B cell (primary cell): ENCODE data around the gene UQCRH. TPM values are rescaled to one million over a fixed set of nuclear protein-coding genes. Genes with fewer than 3 reads are reported as not detected.

Experiments
- ATAC-seq: fragments of 200-7000 bp; cut with Tn5 transposase; one replicate; pipeline ENCODE4 v1.10.0; 2021; ENCODE audit warnings: low read depth, mild to moderate bottlenecking, moderate number of reproducible peaks, moderate library complexity
- CTCF ChIA-PET: fragments of 350-600 bp; sonication (Branson Sonifier 250); formaldehyde crosslinking; loops from one replicate; lab custom pipeline; 2021; ENCODE audit warnings: antibody characterized with exemption, inconsistent platforms; lab: Charles Lee
- POLR2A ChIA-PET: fragments of 350-600 bp; sonication (Branson Sonifier 250); formaldehyde crosslinking; loops from one replicate; lab custom pipeline; 2021; ENCODE audit warnings: antibody characterized with exemption; lab: Charles Lee
- DNase-seq: peaks from one replicate; pipeline ENCODE4 v3.0.0; 2013
- H2AFZ ChIP-seq: 2 replicates; pipeline ENCODE4 v1.6.1; 2012; ENCODE audit warnings: mild to moderate bottlenecking, low read depth, low read length; ENCODE audit not compliant: insufficient read depth, poor library complexity, severe bottlenecking
- H3K27ac ChIP-seq, 2 donors: 1 replicate in 1 of 2; 2 replicates in 1 of 2; pipeline ENCODE4 v1.5.1; 2012 to 2013; ENCODE audit warnings: low read length in 2 of 2, mild to moderate bottlenecking in 2 of 2, moderate library complexity in 1 of 2
- H3K27me3 ChIP-seq, 4 experiments: fragments of 200-600 bp in 1 of 4; sonication (generic) in 1 of 4; replicated peaks in 1 of 4; 1 replicate in 2 of 4; 2 replicates in 2 of 4; pipeline versions ENCODE4 v1.6.1 to v1.7.0; 2013 to 2016; ENCODE audit warnings: low read length in 3 of 4, mild to moderate bottlenecking in 2 of 4, mixed read lengths in 1 of 4, moderate library complexity in 1 of 4; ENCODE audit not compliant: insufficient read depth in 4 of 4, control insufficient read depth in 3 of 4; ENCODE audit errors: control extremely low read depth in 1 of 4
- H3K36me3 ChIP-seq, 2 experiments: replicated peaks in 1 of 2; 1 replicate in 1 of 2; 2 replicates in 1 of 2; pipeline versions ENCODE4 v1.6.1 to v1.7.1; 2013; ENCODE audit warnings: low read length in 1 of 2; ENCODE audit not compliant: insufficient read depth in 2 of 2, control insufficient read depth in 1 of 2; ENCODE audit errors: control extremely low read depth in 1 of 2, extremely low read depth in 1 of 2
- H3K4me1 ChIP-seq, 2 donors: fragments of 200-600 bp in 1 of 2; sonication (generic) in 1 of 2; 1 replicate in 1 of 2; 2 replicates in 1 of 2; pipeline versions ENCODE4 v1.5.1 to v1.6.1; 2013 to 2017; ENCODE audit warnings: low read length in 2 of 2; ENCODE audit not compliant: control insufficient read depth in 2 of 2, insufficient read depth in 2 of 2
- H3K4me2 ChIP-seq: replicated peaks from 2 replicates; pipeline ENCODE3; 2012; ENCODE audit warnings: mild to moderate bottlenecking, low read depth, low read length; ENCODE audit not compliant: poor library complexity, severe bottlenecking
- H3K4me3 ChIP-seq, 5 experiments: fragments of 200-600 bp in 1 of 5; sonication (generic) in 1 of 5; 1 replicate in 3 of 5; 2 replicates in 2 of 5; pipeline versions ENCODE4 v1.5.1 to v1.7.0; 2011 to 2016; ENCODE audit warnings: low read length in 4 of 5, mild to moderate bottlenecking in 4 of 5, low read depth in 2 of 5, control low read depth in 1 of 5, moderate library complexity in 1 of 5; ENCODE audit not compliant: insufficient read depth in 1 of 5; ENCODE audit errors: control extremely low read depth in 1 of 5, extremely low read depth in 1 of 5
- H3K79me2 ChIP-seq: fragments of 200-600 bp; sonication (generic); one replicate; pipeline ENCODE4 v1.6.0; 2016; ENCODE audit warnings: low read length; ENCODE audit not compliant: control insufficient read depth, insufficient read depth
- H3K9ac ChIP-seq: fragments of 200-600 bp; sonication (generic); 2 replicates; pipeline ENCODE4 v1.6.1; 2017; ENCODE audit warnings: mild to moderate bottlenecking, low read length, moderate library complexity
- H3K9me3 ChIP-seq, 3 donors: one replicate each; pipeline versions ENCODE4 v1.6.1 to v1.7.1; 2013; ENCODE audit warnings: low read length in 2 of 3; ENCODE audit not compliant: control insufficient read depth in 2 of 3, insufficient read depth in 1 of 3; ENCODE audit errors: control extremely low read depth in 1 of 3
- H4K20me1 ChIP-seq: 2 replicates; pipeline ENCODE4 v1.6.0; 2012; ENCODE audit warnings: mild to moderate bottlenecking, low read length; ENCODE audit not compliant: insufficient read depth, control insufficient read depth, poor library complexity, severe bottlenecking
- H3K27ac Mint-ChIP-seq: one replicate; pipeline ENCODE4 v1.8.0; 2021; ENCODE audit warnings: mixed read lengths
- H3K27me3 Mint-ChIP-seq: one replicate; pipeline ENCODE4 v1.8.0; 2021; ENCODE audit warnings: mixed read lengths
- H3K4me1 Mint-ChIP-seq: one replicate; pipeline ENCODE4 v1.8.0; 2021; ENCODE audit warnings: mixed read lengths
- H3K4me3 Mint-ChIP-seq: one replicate; pipeline ENCODE4 v1.8.0; 2021; ENCODE audit warnings: mixed read lengths
- H3K9me3 Mint-ChIP-seq: one replicate; pipeline ENCODE4 v1.8.0; 2022; ENCODE audit warnings: mixed read lengths; ENCODE audit not compliant: insufficient read depth
- EZH2 ChIP-seq: IDR thresholded peaks from 2 replicates; pipeline ENCODE4 v1.6.1; 2012; ENCODE audit warnings: borderline replicate concordance, low read depth, mild to moderate bottlenecking, moderate library complexity, low read length; ENCODE audit not compliant: insufficient read depth, poor library complexity, severe bottlenecking
- WGBS: methylation state at CpG from one replicate; pipeline ENCODE4 v1.1.5; 2013; ENCODE audit warnings: missing lambda C conversion rate; ENCODE audit not compliant: insufficient coverage; 5-methylcytosine and 5-hydroxymethylcytosine counted together
- intact Hi-C: fragments of 100-400 bp; cut with micrococcal nuclease; formaldehyde crosslinking; loops from one replicate; pipeline ENCODE4 v1.10.0; 2022
- polyA plus RNA-seq: library from polyadenylated mRNA; depleted of rRNA; stranded (reverse); fragments of >200 nt; gene quantifications from 2 replicates; pipeline ENCODE4 v1.2.3, GENCODE V29; 2012
- total RNA-seq, 2 donors: library from RNA; stranded (reverse); fragments of 120-200 nt in 1 of 2; gene quantifications; 1 replicate in 1 of 2; 2 replicates in 1 of 2; pipeline versions ENCODE4 v1.2.3 to v1.2.4, GENCODE V29; 2013 to 2022
- TF ChIP-seq, protein P1 (sequence below): fragments of 200-600 bp; IDR thresholded peaks from one replicate; pipeline ENCODE4 v1.8.0; 2022; ENCODE audit warnings: antibody characterized with exemption, mild to moderate bottlenecking

Gene UQCRH
- total and polyA plus RNA-seq, 2 donors (not counting 1 experiment from before 2014, with no cell fraction given) = 146 to 310 TPM

DNA sequence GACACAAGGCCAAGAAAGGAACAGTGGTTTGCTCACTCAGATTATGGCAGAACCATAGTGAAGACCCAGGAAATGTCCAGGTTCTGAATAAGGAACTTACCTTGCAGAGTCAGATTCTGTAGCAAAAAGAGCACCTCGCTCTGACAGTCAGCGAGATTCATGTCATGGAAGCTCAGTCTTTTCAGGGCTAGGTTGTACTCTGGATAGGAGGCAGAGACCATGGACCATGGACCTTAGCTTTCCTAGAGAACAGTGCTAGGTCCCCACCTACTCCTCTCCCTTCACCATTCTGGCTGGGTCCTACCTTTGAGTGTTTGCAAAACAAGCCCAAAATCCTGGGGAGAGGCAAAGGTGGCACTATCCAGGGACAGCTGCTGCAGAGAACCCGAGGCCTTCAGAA is 23.4 kb upstream of the UQCRH start:
- Histone ChIP-seq H3K9me3 (no peaks in the 10 kb centered on the region), H3K4me1 (no peaks in the 10 kb centered on the region), H3K4me3 (no peak overlapping the region), H3K79me2 (no peaks in the 10 kb centered on the region), H3K9ac (no peak overlapping the region), H3K36me3 (peaks cover 4 to 35% of the 10 kb centered on the region in 2 experiments), H2AFZ (no peak overlapping the region), H3K4me2 (no peak overlapping the region), H4K20me1 (no peaks in the 10 kb centered on the region), H3K27me3 (no peaks in the 10 kb centered on the region), H3K27ac (no peak overlapping the region)
- CTCF ChIA-PET = no interaction called here
- Mint-ChIP-seq H3K27ac (no peak overlapping the region), H3K4me1 (no peaks in the 10 kb centered on the region), H3K27me3 (no peaks in the 10 kb centered on the region), H3K4me3 (no peak overlapping the region), H3K9me3 (no peaks in the 10 kb centered on the region)
- ATAC-seq = no peak
- WGBS = 93% methylated on average over 3 of the region's 3 CpGs
- POLR2A ChIA-PET = no interaction called here
- DNase-seq = no peak
- TF ChIP-seq EZH2 = no peak
- TF ChIP-seq, protein P1, sequence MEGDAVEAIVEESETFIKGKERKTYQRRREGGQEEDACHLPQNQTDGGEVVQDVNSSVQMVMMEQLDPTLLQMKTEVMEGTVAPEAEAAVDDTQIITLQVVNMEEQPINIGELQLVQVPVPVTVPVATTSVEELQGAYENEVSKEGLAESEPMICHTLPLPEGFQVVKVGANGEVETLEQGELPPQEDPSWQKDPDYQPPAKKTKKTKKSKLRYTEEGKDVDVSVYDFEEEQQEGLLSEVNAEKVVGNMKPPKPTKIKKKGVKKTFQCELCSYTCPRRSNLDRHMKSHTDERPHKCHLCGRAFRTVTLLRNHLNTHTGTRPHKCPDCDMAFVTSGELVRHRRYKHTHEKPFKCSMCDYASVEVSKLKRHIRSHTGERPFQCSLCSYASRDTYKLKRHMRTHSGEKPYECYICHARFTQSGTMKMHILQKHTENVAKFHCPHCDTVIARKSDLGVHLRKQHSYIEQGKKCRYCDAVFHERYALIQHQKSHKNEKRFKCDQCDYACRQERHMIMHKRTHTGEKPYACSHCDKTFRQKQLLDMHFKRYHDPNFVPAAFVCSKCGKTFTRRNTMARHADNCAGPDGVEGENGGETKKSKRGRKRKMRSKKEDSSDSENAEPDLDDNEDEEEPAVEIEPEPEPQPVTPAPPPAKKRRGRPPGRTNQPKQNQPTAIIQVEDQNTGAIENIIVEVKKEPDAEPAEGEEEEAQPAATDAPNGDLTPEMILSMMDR = no peak
- intact Hi-C loops = no loop called here

DNA sequence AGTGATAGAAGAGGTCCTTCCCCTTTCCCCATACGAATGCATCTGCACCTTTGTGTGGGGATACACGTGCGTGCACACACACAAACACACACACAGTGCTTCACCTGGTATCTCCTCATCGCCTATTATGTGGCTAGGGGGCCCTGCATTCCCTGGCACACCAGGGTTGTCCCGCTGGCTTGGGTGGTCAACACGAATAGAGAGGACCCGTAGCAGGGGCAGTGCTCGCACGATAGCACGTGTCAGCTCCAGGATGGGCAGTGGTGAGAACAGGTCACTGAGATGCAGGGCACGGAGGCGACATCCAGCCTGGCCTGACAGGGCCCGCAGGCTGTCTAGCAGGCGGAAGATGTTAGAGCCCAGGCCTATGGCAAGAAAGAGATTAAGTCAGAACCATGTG is 22.5 kb upstream of the UQCRH start:
- Mint-ChIP-seq H3K27ac (no peak overlapping the region), H3K9me3 (no peaks in the 10 kb centered on the region), H3K4me3 (no peak overlapping the region), H3K4me1 (no peaks in the 10 kb centered on the region), H3K27me3 (no peaks in the 10 kb centered on the region)
- Histone ChIP-seq H3K27me3 (no peaks in the 10 kb centered on the region), H3K9ac (no peak overlapping the region), H3K79me2 (no peaks in the 10 kb centered on the region), H3K4me1 (no peaks in the 10 kb centered on the region), H3K9me3 (no peaks in the 10 kb centered on the region), H3K36me3 (peaks cover 4 to 41% of the 10 kb centered on the region in 2 experiments), H2AFZ (no peak overlapping the region), H3K27ac (no peak overlapping the region), H3K4me2 (no peak overlapping the region), H4K20me1 (no peaks in the 10 kb centered on the region), H3K4me3 (no peak overlapping the region)
- ATAC-seq (no peak), DNase-seq (no peak)
- intact Hi-C loops = no loop called here
- ChIA-PET POLR2A (no interaction called here), CTCF (interaction anchor here (2.2 kb wide), 1 partner anchor 67 kb away, joined by 7 read pairs; no protein-coding TSS in a partner anchor)
- no peak for TF ChIP-seq EZH2
- TF ChIP-seq, protein P1 = no peak
- 100% methylated on average over 13 of the region's 14 CpGs for WGBS
